ENCODE results near the gene PRADC1.

PRADC1 gene

DNA sequence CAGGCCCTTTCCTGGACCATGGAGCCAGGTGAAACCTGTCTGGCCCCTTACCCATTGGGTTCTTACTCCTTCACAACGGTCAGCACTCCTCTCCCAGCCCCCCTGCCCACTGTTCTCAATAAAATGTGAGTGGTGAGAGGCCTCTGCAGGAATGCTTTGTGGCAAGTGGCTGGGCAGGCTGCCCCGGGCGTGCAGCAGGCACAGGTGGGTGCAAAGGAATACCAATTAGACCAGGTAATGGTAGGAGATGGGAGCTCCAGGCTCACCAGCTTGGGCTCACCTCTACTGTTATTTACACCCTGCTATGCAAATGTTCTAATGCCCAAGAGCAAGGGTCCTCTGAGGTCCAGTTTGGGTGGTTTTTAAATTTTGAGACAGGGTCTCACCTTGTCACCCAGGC lies 6.0 kb downstream of the PRADC1 start:
- Mint-ChIP-seq H3K4me3 (no peak overlapping the region), H3K36me3 (ENCODE audit: low read depth) (peaks cover 2% of the 10 kb centered on the region), H3K4me1 (no peaks in the 10 kb centered on the region), H3K27me3 (ENCODE audit: low read depth, poor library complexity) (no peaks in the 10 kb centered on the region), H3K9me3 (no peaks in the 10 kb centered on the region), H3K27ac (no peak overlapping the region)
- no peak for DNase-seq
- TF ChIP-seq, protein P1, sequence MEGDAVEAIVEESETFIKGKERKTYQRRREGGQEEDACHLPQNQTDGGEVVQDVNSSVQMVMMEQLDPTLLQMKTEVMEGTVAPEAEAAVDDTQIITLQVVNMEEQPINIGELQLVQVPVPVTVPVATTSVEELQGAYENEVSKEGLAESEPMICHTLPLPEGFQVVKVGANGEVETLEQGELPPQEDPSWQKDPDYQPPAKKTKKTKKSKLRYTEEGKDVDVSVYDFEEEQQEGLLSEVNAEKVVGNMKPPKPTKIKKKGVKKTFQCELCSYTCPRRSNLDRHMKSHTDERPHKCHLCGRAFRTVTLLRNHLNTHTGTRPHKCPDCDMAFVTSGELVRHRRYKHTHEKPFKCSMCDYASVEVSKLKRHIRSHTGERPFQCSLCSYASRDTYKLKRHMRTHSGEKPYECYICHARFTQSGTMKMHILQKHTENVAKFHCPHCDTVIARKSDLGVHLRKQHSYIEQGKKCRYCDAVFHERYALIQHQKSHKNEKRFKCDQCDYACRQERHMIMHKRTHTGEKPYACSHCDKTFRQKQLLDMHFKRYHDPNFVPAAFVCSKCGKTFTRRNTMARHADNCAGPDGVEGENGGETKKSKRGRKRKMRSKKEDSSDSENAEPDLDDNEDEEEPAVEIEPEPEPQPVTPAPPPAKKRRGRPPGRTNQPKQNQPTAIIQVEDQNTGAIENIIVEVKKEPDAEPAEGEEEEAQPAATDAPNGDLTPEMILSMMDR (IDR thresholded peaks at IDR 0.05) = no peak

DNA sequence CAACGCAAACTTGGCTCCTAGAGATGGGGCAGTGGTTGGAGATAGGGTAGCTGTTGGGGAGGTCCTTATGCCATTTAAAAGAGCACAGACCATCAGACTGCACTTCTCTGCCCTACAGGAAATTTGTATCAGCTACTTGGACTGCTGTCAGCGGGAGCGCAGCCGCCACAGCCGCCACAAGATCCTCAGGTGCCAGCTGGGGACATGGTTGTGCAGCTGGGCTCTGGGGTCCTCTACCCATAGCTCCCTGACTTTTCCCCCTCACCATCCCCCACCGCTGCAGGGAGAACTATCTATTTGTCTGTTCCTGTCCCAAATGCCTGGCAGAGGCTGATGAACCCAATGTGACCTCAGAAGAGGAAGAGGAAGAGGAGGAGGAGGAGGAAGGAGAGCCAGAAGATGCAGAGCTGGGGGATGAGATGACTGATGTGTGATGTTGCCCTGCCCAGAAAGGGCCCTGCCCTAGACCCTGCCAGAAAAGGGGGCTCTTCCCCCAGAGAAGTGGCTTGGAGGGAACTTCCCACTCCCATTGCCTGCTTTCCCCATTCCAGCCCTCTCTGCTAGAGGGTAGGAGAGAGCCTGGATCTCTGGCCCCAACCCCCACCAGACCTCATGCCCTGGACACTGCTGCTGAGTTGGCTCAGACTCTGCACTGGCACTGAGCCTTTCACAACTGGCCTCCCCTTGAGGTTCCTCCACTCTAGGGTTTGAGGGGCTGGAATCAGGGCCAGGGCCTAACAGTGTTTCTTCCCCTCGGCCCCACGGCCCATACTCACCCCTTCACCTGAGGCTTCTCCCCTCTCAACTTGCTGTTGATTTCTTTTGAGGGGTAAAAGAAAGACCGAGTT lies 7.3 kb downstream of the PRADC1 start:
- DNase-seq = no peak
- TF ChIP-seq, protein P1 (IDR thresholded peaks at IDR 0.05) = no peak
- Mint-ChIP-seq H3K27ac (no peak overlapping the region), H3K4me3 (no peak overlapping the region), H3K4me1 (no peaks in the 10 kb centered on the region), H3K36me3 (ENCODE audit: low read depth) (peaks cover 11% of the 10 kb centered on the region), H3K9me3 (no peaks in the 10 kb centered on the region), H3K27me3 (ENCODE audit: low read depth, poor library complexity) (no peaks in the 10 kb centered on the region)

DNA sequence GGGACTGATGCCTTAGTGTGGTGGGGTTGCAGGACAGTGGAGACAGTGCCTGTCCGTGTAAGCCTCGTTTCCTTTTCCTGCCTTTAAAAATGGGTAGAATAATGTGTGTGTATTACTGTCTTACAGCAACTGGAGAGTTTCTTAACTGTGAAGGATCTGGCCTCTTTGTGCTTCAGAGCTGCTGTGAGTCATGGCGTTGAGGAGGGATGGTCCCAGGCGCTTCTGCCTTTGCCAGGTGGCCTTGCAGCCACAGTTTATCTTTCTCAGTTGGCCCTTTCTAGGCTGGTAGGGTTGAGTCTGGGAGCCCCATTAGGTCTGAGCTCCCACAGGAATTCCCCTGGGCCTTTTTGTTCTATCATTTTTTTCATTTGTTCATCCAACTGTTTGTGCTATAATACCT lies 9.2 kb downstream of the PRADC1 start:
- peaks cover 11% of the 10 kb centered on the region for H3K36me3 Mint-ChIP-seq (ENCODE audit: low read depth)
- no peak overlapping the region for H3K4me3 Mint-ChIP-seq
- no peak overlapping the region for H3K27ac Mint-ChIP-seq
- TF ChIP-seq, protein P1 (IDR thresholded peaks at IDR 0.05) = no peak
- DNase-seq = no peak
- H3K4me1 Mint-ChIP-seq = no peaks in the 10 kb centered on the region
- no peaks in the 10 kb centered on the region for H3K9me3 Mint-ChIP-seq
- no peaks in the 10 kb centered on the region for H3K27me3 Mint-ChIP-seq (ENCODE audit: low read depth, poor library complexity)

DNA sequence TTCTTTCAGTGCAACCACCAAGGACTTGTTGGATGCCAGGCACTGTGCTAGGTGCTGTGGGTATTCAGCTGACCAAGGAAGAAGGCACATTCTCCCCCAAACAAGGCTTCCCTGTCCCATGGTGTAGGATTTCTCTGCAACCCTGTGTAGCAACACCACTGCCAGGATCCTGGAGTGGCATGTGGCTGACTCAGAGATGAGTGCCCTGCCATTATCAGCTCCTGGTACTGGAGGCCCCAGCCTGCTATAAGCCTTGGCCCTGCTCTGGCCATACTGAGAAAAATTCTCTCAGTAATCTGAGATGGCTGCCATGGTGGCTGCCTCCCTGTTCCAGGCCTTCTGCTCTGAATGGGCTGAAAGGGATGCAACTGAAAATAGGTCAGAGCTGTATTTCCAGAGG lies 14.7 kb downstream of the PRADC1 start:
- Mint-ChIP-seq H3K9me3 (no peaks in the 10 kb centered on the region), H3K4me1 (peaks cover 26% of the 10 kb centered on the region), H3K4me3 (no peak overlapping the region), H3K27me3 (ENCODE audit: low read depth, poor library complexity) (no peaks in the 10 kb centered on the region), H3K36me3 (ENCODE audit: low read depth) (peaks cover 11% of the 10 kb centered on the region), H3K27ac (no peak overlapping the region)
- TF ChIP-seq, protein P1 (IDR thresholded peaks at IDR 0.05) = no peak
- no peak for DNase-seq

DNA sequence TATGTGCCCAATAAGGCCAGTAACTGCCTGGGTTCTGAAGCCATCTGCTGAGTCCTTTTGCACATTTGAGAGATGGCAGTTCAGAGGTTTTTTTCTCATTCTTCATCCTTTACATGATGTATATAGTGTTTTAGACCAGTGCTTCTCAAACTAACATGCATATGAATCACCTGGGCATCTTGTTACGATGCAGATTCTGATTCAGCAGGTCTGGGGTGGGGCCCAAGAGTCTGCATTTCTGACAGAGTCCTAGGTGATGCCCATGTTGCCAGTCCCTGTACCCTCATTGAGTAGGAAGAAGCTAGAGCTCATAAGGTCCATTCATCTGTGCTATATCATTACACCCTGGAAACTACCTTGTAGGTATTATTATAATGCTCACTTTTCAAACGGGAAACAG lies 15.2 kb downstream of the PRADC1 start:
- H3K27ac Mint-ChIP-seq = peak overlapping the region; percentile 67
- H3K4me3 Mint-ChIP-seq = no peak overlapping the region
- DNase-seq = no peak
- TF ChIP-seq, protein P1 (IDR thresholded peaks at IDR 0.05) = no peak
- H3K27me3 Mint-ChIP-seq (ENCODE audit: low read depth, poor library complexity) = no peaks in the 10 kb centered on the region
- peaks cover 31% of the 10 kb centered on the region for H3K4me1 Mint-ChIP-seq
- no peaks in the 10 kb centered on the region for H3K9me3 Mint-ChIP-seq
- H3K36me3 Mint-ChIP-seq (ENCODE audit: low read depth) = peaks cover 11% of the 10 kb centered on the region

DNA sequence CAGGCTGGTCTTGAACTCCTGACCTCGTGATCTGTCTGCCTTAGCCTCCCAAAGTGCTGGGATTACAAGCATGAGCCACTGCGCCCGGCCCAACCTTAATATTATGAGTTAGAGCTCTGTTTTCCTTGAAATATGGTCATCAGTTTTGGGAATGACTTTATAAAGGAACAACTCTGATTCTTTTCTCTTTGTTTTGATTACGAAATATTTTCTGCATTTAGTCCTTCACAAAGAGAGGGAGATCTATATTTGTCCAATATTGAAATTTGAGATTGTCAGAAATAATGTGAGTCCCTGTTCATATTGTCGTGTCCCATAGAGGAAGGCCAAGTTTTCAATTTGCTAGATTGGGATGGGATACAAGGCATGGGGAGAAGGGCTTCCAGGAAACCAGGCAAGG lies 15.9 kb downstream of the PRADC1 start:
- H3K9me3 Mint-ChIP-seq = no peaks in the 10 kb centered on the region
- H3K27me3 Mint-ChIP-seq (ENCODE audit: low read depth, poor library complexity) = no peaks in the 10 kb centered on the region
- DNase-seq = no peak
- TF ChIP-seq, protein P1 (IDR thresholded peaks at IDR 0.05) = no peak
- peaks cover 9% of the 10 kb centered on the region for H3K36me3 Mint-ChIP-seq (ENCODE audit: low read depth)
- no peak overlapping the region for H3K27ac Mint-ChIP-seq
- H3K4me3 Mint-ChIP-seq = no peak overlapping the region
- H3K4me1 Mint-ChIP-seq = peaks cover 36% of the 10 kb centered on the region
